Ureter (tissue), 1 donor: ENCODE data around the gene NECAB3. TPM values are rescaled to one million over a fixed set of nuclear protein-coding genes. Genes with fewer than 3 reads are reported as not detected.

Source experiments
- DNase-seq: peaks from one replicate; pipeline ENCODE4 v3.0.0-alpha.2; 2020; ENCODE audit warnings: low spot score
- total RNA-seq: library from RNA; stranded (reverse); gene quantifications from one replicate; pipeline ENCODE4 v1.2.4, GENCODE V29; 2023
- donor health status: DM: yes; HTN: yes; CAD: no.

NECAB3 gene
- total RNA-seq, 1 donor from 2014 or later = 38.6 TPM

GRCh38 chr20:33697129-33697528 lies 22.9 kb upstream of the NECAB3 start:
- DNase-seq = no peak

DNA sequence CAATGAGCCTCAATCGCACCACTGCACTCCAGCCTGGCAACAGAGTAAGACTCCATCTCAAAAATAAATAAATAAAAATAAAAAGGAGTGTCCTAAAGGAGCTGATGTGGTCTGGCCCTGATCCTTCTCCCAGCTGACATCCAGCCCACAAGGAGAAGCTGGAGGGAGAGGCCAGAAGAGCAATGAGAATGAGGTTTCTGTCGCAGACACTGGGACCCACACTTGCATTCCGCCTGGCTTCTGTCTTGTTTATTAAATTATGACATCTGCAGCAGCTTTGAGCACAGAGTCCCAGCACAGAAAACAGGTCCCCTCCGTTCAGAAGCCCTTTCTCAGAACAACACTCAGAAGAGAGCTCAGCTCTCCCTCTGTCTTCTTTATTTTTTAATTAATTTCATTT lies 22.2 kb upstream of the NECAB3 start:
- no peak for DNase-seq

- no peak for DNase-seq
Observed at GRCh38 chr20:33694639-33695012, 20.4 kb upstream of the NECAB3 start.

DNA sequence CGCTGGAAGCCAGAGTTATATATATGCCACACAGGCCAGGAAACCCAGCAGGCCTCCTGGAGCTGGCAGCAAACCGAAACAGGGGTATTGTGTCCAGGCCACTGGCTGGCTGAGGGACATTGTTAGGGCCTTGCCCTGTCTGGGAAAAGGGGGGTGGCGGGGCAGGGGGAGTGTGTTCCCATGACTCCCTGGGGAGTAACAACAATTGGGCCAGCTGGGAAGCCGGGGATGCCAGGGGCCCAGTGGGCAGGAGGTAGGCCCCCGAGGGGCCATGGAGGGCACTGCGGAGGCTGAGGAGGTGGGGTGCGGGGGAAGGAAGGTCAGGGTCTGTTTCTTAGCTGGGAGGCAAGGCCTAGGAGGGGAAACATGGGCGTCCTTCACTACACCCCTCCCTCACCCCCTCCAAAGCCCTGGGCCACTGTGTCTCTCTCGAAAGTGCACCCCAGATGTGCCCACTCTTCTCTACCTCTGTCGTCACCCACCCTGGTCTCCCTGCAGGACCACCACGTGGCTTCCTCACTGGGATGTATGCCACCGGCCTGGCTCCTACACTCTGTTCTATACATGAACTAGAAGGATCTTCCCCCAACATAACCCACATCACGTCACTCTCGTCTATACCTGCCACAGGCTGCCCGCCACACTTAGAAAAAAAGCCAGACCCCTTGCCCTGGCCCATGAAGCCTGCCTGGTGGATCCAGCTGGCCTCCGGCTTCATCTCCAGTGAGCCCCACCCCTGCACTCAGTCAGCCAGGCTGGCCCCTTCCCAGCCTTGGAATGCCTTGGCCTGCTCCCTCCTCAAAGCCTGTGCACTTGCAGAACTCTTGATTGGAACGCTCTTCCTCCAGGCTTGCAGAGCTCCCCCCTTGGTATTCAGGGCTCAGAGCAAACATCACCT lies 19.8 kb upstream of the NECAB3 start:
- no peak for DNase-seq

DNA sequence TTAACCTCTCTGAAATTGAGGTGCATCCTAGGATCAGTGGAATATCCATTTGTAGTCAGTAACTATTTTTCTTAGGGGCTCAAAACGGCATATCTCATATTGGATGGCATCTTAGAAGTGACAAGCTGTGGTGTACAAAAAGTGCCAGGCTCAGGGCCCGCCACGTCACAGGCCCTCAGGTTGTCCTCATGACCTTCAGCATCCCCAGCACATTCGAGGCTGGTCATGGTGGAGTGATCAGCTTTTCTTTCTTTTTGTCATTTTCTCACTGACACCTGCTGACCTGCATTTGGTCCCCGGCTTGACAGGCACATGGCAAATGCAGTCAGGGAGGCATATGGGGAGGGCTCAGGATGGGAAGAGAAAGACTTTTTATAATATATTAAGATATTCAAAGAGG lies 19.1 kb upstream of the NECAB3 start:
- DNase-seq = no peak

GRCh38 chr20:33689973-33690372 lies 15.7 kb upstream of the NECAB3 start:
- no peak for DNase-seq

DNA sequence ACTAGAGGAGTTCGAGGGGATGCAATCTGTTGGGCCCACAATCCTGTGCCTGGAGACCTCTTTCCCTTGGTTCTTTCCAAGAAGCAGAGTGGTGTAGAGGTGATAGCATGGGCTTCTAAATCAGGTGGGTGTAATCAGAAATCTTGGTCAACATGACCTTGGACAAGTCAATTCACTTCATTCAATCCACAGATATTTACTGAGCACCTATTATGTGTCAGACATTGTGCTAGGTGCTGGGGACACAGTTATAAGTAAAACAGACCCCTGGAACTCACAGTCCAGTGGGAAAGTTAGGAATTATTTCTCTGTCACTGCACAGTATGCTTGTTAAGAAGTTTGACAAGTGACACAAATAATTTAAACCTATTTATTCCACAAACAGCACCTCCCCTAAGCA lies 15.3 kb upstream of the NECAB3 start:
- DNase-seq = no peak

DNA sequence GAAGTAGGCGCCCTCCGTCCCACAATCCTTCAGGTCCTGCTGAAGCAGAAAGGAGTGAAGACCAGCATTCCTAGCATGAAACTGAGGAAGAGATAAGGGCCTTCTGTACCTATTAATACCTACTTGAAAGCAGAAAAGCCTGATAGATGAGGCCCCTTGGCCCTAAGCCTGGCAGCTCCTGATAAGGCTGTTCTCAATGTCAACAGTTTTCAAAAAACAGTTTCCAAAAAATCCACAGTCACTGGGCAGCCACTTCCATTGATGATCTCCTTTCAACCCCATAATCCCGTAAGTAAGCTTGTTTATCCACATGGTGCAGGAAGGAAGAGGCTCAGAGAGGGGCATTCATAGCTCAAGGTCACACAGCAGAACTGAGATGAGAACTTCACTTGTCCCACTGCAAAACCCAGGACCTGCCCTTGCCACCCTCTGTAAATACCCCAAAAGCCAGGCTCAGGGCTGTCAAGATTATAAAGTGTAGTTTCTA lies 14.8 kb upstream of the NECAB3 start:
- DNase-seq = no peak

GRCh38 chr20:33687993-33688937 lies 14.0 kb upstream of the NECAB3 start:
- DNase-seq = no peak

GRCh38 chr20:33687370-33687915 lies 13.2 kb upstream of the NECAB3 start:
- no peak for DNase-seq

DNA sequence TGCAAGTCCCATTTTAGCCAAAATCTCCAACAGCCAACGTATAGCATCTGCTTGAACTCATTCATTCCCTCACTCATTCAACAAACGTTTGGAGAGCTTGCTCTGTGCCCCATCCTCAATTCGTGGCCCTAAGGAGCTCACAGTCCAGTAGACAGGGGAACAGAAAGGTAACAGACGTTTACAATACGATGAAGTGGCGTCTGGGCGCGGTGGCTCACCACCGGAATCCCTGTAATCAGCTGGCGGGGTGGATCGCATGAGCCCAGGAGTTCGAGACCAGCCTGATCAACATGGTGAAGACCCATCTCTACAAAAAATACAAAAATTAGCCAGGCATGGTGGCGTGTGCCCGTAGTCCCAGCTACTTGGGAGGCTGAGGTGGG lies 12.7 kb upstream of the NECAB3 start:
- no peak for DNase-seq

- DNase-seq = peak; percentile 95
Observed at GRCh38 chr20:33686100-33686983, 12.1 kb upstream of the NECAB3 start, which contains the start of gene E2F1. TSS of gene E2F1 (minus strand) at chr20:33686385. CDS start at chr20:33686264, 121 bp downstream.

GRCh38 chr20:33685328-33686099 lies 11.3 kb upstream of the NECAB3 start:
- DNase-seq = no peak

DNA sequence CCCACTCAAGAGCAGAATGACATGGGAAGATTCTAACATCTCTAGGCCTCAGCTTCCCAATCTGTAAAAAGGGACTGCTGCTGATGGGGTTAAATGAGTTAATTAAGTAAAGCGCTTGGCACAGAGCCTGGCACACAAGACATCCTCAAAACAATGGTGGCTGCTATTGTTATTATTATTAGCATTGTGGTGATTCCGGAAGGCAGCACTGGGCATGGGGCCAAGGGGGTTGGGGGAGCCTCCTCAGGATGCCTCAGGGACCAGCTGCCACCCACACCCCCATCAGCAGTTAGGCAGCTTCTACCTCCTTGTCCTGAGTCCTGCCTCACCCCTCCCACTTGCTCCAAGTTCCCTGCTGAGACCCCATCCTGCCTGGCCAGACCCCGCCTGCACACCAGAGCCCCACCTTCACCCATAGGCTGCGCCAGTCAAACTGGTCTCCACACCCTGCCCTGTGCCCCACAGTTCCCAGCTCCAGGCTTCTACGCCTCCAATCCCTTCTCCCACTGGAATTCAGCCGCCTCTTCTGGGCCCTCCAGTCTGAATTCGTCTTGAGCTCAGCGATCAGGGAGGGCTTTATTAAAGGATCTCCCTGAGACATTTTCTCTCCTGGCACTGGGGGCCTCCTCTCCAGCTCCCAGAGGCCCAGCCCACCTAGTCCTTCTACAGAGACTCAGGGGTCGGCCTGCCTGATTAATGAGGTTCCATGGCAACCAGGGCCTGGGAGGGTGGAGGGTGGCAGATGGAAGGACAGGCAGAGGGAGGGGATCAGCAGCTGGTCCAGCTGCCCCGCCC lies 10.5 kb upstream of the NECAB3 start:
- no peak for DNase-seq

DNA sequence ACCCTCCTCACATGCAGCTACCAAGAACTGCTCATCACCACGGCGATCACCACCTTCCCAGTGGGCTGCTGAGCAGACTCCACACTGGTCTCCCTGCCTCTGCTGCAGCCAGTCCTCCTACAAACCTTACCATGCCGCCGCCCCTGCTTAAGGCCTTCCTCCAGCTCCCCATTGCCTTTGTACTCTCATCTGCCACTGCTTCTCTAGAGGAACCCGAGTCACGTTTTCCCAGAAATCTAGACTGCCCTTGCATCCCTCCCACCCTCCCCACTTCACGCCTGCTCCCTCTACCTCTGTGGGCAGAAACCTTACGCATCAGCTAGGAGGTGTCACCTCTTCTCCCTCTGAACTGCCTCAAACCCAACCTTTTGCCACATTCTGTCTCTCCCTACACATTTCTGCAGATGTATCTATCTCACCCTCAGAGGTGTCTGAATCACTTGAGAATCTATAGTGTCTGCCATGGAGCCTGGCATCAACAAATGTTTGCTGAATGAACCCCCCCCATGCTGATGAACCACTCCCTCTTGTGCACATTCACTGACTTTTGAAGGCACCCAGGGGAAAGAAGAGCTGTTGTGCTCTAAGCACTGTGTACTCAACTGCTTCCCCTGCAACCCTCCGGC lies 7.6 kb upstream of the NECAB3 start:
- DNase-seq = no peak

DNA sequence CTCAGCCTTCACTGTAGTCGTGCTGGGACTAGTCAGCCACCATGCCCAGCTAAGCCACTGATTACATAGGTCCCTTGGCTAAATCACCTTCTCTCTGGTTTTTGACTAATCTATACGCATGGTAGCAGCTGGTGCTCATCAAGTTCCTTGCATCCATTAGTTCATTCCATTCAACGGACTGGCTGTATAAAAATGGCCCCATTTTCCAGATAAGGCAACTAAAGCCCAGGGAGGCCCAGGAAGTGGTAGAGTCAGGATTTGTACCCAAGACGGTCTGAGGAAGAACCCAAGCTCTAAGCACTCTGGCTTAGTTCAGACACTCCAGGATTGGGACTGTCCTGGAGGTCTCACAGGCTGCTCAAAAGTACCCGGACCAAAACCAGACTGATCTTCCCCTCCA lies 7.1 kb upstream of the NECAB3 start:
- no peak for DNase-seq

DNA sequence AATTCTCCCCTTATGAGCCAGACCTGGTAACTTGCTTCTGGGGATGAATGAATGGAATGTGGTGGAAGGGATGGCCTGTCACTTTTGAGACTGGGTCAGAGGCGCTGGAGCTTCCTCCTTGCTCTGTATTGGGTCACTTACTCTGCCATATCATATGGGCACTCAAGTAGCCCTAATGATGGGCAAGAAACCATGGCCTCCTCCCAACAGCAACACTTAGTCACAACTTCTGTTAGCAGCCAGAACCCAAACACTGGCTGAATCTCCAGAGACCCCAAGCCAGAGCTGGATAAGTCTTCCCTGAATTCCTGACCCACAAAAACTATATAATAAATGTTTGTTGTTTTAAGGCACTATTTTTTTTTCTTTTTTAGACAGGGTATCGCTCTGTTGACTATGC lies 6.5 kb upstream of the NECAB3 start:
- DNase-seq = no peak

DNA sequence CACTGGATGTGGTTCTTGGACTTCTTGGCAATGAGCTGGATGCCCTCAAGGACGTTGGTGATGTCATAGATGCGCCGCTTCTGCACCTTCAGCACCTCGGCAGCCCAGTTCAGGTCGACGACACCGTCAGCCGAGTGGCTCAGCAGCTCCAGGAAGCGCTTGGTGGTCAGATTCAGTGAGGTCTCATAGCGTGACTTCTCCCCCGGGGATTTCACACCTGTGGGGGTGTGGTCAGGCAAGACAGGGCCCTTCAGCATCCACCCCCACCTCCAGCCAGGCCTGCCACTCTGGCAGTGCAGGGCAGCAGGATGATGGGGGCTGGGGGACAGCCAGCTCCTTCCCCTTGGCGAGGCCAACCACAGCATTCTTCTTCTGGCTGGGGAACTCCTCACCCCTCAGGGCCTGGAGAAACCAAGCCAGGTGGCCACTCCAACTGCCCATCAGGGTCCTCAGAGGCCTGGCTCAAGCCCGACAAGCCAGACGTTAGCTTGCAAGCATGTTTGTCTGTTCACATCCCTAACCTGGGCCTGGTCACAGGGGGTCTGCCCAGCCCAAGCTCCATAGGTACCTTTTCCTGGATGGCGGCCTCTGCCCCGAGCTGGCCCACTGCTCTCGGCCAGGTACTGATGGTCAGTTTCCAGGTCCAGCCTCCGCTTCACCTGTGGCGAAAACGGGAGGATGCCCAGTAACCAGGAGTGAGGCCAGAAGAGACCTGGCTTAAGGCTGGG lies 5.7 kb upstream of the NECAB3 start:
- DNase-seq = no peak
